ENCODE data around the gene SMAD2. TPM values are rescaled to one million over a fixed set of nuclear protein-coding genes. Genes with fewer than 3 reads are reported as not detected.

The SMAD2 gene
- total and polyA plus RNA-seq, 2 experiments from 2014 or later, result 30.9 to 90.7 TPM

DNA sequence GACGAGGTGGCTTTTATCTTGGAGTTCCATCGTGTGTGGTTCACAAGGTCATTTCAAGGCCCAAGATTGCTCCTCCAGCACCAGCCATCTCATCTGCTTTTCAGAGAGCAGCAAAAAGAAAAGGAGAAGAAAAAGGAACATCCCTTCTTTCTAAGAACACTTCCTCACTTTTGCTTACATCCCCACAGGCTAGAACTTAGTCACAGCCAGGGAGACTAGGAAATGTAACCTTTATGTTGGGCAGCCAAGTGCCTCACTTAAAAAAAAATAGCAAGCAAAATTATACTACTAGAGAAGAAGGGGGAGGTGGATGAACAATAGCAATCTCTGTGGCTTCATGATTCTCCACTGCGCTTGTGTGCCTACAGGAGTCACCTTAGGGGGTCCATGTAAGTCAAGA, 141.8 kb downstream of the SMAD2 start:
- Histone ChIP-seq H4K20me1 (replicated peaks; ENCODE audit: insufficient read depth) (no peaks in the 10 kb centered on the region), H3K4me1 (ENCODE audit: insufficient read depth) (no peaks in the 10 kb centered on the region), H3K4me3 (no peak overlapping the region), H3K4me2 (no peak overlapping the region), H3K9me2 (ENCODE audit: insufficient read depth) (no peaks in the 10 kb centered on the region), H2AFZ (no peak overlapping the region), H3K27me3 (ENCODE audit: insufficient read depth) (no peaks in the 10 kb centered on the region), H3K36me3 (ENCODE audit: insufficient read depth) (no peaks in the 10 kb centered on the region), H3K27ac (ENCODE audit: low read depth) (no peak overlapping the region), H3F3A (replicated peaks; ENCODE audit: low read depth) (no peaks in the 10 kb centered on the region), H3K79me2 (replicated peaks; ENCODE audit: insufficient read depth) (no peaks in the 10 kb centered on the region)
- peaks cover 37% of the 10 kb centered on the region for H3K9me3 Mint-ChIP-seq
- DNase-seq (ENCODE audit: low spot score) (no peak), ATAC-seq (no peak)
- H3K4me1 Mint-ChIP-seq, result no peaks in the 10 kb centered on the region
- peaks cover 6% of the 10 kb centered on the region for H3K27me3 Mint-ChIP-seq (ENCODE audit: insufficient read depth, low read depth, poor library complexity)
- TF ChIP-seq EZH2phosphoT487 (IDR thresholded peaks at IDR 0.05; ENCODE audit: unreplicated experiment) (no peak), CREB1 (CRISPR knock-in tag; IDR thresholded peaks at IDR 0.05; ENCODE audit: low read depth) (no peak), POLR2AphosphoS5 (IDR thresholded peaks at IDR 0.05; ENCODE audit: low read depth) (no peak), ZNF331 (CRISPR knock-in tag; IDR thresholded peaks at IDR 0.05; ENCODE audit: low read depth) (no peak)
- TF ChIP-seq, protein P1, sequence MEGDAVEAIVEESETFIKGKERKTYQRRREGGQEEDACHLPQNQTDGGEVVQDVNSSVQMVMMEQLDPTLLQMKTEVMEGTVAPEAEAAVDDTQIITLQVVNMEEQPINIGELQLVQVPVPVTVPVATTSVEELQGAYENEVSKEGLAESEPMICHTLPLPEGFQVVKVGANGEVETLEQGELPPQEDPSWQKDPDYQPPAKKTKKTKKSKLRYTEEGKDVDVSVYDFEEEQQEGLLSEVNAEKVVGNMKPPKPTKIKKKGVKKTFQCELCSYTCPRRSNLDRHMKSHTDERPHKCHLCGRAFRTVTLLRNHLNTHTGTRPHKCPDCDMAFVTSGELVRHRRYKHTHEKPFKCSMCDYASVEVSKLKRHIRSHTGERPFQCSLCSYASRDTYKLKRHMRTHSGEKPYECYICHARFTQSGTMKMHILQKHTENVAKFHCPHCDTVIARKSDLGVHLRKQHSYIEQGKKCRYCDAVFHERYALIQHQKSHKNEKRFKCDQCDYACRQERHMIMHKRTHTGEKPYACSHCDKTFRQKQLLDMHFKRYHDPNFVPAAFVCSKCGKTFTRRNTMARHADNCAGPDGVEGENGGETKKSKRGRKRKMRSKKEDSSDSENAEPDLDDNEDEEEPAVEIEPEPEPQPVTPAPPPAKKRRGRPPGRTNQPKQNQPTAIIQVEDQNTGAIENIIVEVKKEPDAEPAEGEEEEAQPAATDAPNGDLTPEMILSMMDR (conservative IDR thresholded peaks at IDR 0.05; ENCODE audit: low read depth in 2 of 2), result no peak
- TF ChIP-seq, protein P2, sequence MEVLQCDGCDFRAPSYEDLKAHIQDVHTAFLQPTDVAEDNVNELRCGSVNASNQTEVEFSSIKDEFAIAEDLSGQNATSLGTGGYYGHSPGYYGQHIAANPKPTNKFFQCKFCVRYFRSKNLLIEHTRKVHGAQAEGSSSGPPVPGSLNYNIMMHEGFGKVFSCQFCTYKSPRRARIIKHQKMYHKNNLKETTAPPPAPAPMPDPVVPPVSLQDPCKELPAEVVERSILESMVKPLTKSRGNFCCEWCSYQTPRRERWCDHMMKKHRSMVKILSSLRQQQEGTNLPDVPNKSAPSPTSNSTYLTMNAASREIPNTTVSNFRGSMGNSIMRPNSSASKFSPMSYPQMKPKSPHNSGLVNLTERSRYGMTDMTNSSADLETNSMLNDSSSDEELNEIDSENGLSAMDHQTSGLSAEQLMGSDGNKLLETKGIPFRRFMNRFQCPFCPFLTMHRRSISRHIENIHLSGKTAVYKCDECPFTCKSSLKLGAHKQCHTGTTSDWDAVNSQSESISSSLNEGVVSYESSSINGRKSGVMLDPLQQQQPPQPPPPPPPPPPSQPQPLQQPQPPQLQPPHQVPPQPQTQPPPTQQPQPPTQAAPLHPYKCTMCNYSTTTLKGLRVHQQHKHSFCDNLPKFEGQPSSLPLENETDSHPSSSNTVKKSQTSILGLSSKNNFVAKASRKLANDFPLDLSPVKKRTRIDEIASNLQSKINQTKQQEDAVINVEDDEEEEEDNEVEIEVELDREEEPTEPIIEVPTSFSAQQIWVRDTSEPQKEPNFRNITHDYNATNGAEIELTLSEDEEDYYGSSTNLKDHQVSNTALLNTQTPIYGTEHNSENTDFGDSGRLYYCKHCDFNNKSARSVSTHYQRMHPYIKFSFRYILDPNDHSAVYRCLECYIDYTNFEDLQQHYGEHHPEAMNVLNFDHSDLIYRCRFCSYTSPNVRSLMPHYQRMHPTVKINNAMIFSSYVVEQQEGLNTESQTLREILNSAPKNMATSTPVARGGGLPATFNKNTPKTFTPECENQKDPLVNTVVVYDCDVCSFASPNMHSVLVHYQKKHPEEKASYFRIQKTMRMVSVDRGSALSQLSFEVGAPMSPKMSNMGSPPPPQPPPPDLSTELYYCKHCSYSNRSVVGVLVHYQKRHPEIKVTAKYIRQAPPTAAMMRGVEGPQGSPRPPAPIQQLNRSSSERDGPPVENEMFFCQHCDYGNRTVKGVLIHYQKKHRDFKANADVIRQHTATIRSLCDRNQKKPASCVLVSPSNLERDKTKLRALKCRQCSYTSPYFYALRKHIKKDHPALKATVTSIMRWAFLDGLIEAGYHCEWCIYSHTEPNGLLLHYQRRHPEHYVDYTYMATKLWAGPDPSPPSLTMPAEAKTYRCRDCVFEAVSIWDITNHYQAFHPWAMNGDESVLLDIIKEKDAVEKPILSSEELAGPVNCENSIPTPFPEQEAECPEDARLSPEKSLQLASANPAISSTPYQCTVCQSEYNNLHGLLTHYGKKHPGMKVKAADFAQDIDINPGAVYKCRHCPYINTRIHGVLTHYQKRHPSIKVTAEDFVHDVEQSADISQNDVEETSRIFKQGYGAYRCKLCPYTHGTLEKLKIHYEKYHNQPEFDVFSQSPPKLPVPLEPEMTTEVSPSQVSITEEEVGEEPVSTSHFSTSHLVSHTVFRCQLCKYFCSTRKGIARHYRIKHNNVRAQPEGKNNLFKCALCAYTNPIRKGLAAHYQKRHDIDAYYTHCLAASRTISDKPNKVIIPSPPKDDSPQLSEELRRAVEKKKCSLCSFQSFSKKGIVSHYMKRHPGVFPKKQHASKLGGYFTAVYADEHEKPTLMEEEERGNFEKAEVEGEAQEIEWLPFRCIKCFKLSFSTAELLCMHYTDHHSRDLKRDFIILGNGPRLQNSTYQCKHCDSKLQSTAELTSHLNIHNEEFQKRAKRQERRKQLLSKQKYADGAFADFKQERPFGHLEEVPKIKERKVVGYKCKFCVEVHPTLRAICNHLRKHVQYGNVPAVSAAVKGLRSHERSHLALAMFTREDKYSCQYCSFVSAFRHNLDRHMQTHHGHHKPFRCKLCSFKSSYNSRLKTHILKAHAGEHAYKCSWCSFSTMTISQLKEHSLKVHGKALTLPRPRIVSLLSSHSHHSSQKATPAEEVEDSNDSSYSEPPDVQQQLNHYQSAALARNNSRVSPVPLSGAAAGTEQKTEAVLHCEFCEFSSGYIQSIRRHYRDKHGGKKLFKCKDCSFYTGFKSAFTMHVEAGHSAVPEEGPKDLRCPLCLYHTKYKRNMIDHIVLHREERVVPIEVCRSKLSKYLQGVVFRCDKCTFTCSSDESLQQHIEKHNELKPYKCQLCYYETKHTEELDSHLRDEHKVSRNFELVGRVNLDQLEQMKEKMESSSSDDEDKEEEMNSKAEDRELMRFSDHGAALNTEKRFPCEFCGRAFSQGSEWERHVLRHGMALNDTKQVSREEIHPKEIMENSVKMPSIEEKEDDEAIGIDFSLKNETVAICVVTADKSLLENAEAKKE (CRISPR knock-in tag; IDR thresholded peaks at IDR 0.05), result no peak
- no peak overlapping the region for H3K4me3 Mint-ChIP-seq
- H3K36me3 Mint-ChIP-seq (ENCODE audit: low read depth), result peaks cover 25% of the 10 kb centered on the region; the same call in 1 of the 3 replicates
- H3K27ac Mint-ChIP-seq, result no peak overlapping the region

Measured in GM23338 (cell line).